HEK293 (cell line): ENCODE measurements around the gene NAV2.

Source experiments
- CTCF ChIA-PET: fragments of 350-600 bp; formaldehyde crosslinking; extraction: SDS; loops from one replicate; lab custom pipeline; 2021; ENCODE audit warnings: antibody characterized with exemption; lab: Yijun Ruan, JAX
- POLR2A ChIA-PET: fragments of 300-600 bp; formaldehyde crosslinking; extraction: SDS; loops from one replicate; lab custom pipeline; 2020; ENCODE audit warnings: antibody characterized with exemption, inconsistent platforms; lab: Yijun Ruan, JAX
- H3K27ac ChIP-seq: fragments of 200-500 bp; sonication (Bioruptor generic); 2 replicates; pipeline ENCODE4 v1.5.1; 2014; ENCODE audit warnings: low read depth, low read length, control low read depth, inconsistent platforms; ENCODE audit errors: extremely low read depth
- H3K36me3 ChIP-seq, 2 experiments: fragments of 200-500 bp in 1 of 2; sonication (Bioruptor generic) in 1 of 2; 1 replicate in 1 of 2; 2 replicates in 1 of 2; pipeline ENCODE4 v1.5.1; 2014 to 2017; ENCODE audit warnings: inconsistent platforms in 2 of 2, low read length in 2 of 2; ENCODE audit not compliant: control insufficient read depth in 2 of 2, insufficient read depth in 1 of 2
- H3K4me1 ChIP-seq: fragments of 200-500 bp; sonication (Bioruptor generic); 2 replicates; pipeline ENCODE4 v1.5.1; 2014; ENCODE audit warnings: mild to moderate bottlenecking, low read length, inconsistent platforms; ENCODE audit not compliant: control insufficient read depth, insufficient read depth
- H3K4me3 ChIP-seq: 2 replicates; pipeline ENCODE4 v1.5.1; 2011; ENCODE audit warnings: low read depth, mild to moderate bottlenecking, control low read depth, low read length, moderate library complexity
- H3K9me3 ChIP-seq: fragments of 200-500 bp; sonication (Bioruptor generic); 2 replicates; pipeline ENCODE4 v1.5.1; 2014; ENCODE audit warnings: low read depth, low read length, inconsistent platforms; ENCODE audit not compliant: control insufficient read depth, insufficient read depth
- AEBP2 ChIP-seq: fragments of 450-650 bp; formaldehyde crosslinking; IDR thresholded peaks from 2 replicates; pipeline ENCODE4 v1.5.1; 2016; ENCODE audit warnings: missing biosample characterization, missing genetic modification characterization, borderline replicate concordance
- GLIS1 ChIP-seq: fragments of 450-650 bp; formaldehyde crosslinking; IDR thresholded peaks from 2 replicates; pipeline ENCODE4 v1.5.1; 2016; ENCODE audit warnings: missing biosample characterization, missing genetic modification characterization
- GLIS2 ChIP-seq: fragments of 450-650 bp; formaldehyde crosslinking; IDR thresholded peaks from 2 replicates; pipeline ENCODE4 v1.5.1; 2016; ENCODE audit warnings: missing biosample characterization, missing genetic modification characterization
- MZF1 ChIP-seq: fragments of 450-650 bp; formaldehyde crosslinking; IDR thresholded peaks from 2 replicates; pipeline ENCODE4 v1.5.1; 2017; ENCODE audit warnings: missing biosample characterization, missing genetic modification characterization, borderline replicate concordance
- OVOL3 ChIP-seq: fragments of 450-650 bp; formaldehyde crosslinking; IDR thresholded peaks from 2 replicates; pipeline ENCODE4 v1.5.1; 2016; ENCODE audit warnings: missing biosample characterization, missing genetic modification characterization
- PRDM6 ChIP-seq: fragments of 450-650 bp; formaldehyde crosslinking; IDR thresholded peaks from 2 replicates; pipeline ENCODE4 v1.5.1; 2017; ENCODE audit warnings: missing biosample characterization, missing genetic modification characterization
- SCRT1 ChIP-seq: fragments of 450-650 bp; formaldehyde crosslinking; IDR thresholded peaks from 2 replicates; pipeline ENCODE4 v1.5.1; 2016; ENCODE audit warnings: missing biosample characterization, missing genetic modification characterization, borderline replicate concordance
- SCRT2 ChIP-seq: fragments of 450-650 bp; formaldehyde crosslinking; IDR thresholded peaks from 2 replicates; pipeline ENCODE4 v1.5.1; 2016; ENCODE audit warnings: missing biosample characterization, missing genetic modification characterization
- ZBTB21 ChIP-seq: fragments of 450-650 bp; formaldehyde crosslinking; IDR thresholded peaks from 2 replicates; pipeline ENCODE4 v1.5.1; 2017; ENCODE audit warnings: missing biosample characterization, missing genetic modification characterization
- ZBTB8A ChIP-seq: fragments of 450-650 bp; formaldehyde crosslinking; IDR thresholded peaks from 2 replicates; pipeline ENCODE4 v1.5.1; 2016; ENCODE audit warnings: missing biosample characterization, missing genetic modification characterization
- ZNF140 ChIP-seq: fragments of 450-650 bp; formaldehyde crosslinking; IDR thresholded peaks from 2 replicates; pipeline ENCODE4 v1.5.1; 2016; ENCODE audit warnings: missing biosample characterization, missing genetic modification characterization
- ZNF214 ChIP-seq: fragments of 450-650 bp; formaldehyde crosslinking; IDR thresholded peaks from 2 replicates; pipeline ENCODE4 v1.5.1; 2017; ENCODE audit warnings: missing biosample characterization, mild to moderate bottlenecking, missing genetic modification characterization, borderline replicate concordance
- ZNF223 ChIP-seq: fragments of 450-650 bp; formaldehyde crosslinking; IDR thresholded peaks from 2 replicates; pipeline ENCODE4 v1.5.1; 2016; ENCODE audit warnings: missing biosample characterization, missing genetic modification characterization
- ZNF302 ChIP-seq: fragments of 450-650 bp; formaldehyde crosslinking; IDR thresholded peaks from 2 replicates; pipeline ENCODE4 v1.5.1; 2016; ENCODE audit warnings: missing biosample characterization, missing genetic modification characterization, low read depth
- ZNF426 ChIP-seq: fragments of 450-650 bp; formaldehyde crosslinking; IDR thresholded peaks from 2 replicates; pipeline ENCODE4 v1.5.1; 2017; ENCODE audit warnings: missing biosample characterization, missing genetic modification characterization, mild to moderate bottlenecking, inconsistent platforms, moderate library complexity
- ZNF473 ChIP-seq: fragments of 450-650 bp; formaldehyde crosslinking; IDR thresholded peaks from 2 replicates; pipeline ENCODE4 v1.5.1; 2017; ENCODE audit warnings: missing biosample characterization, missing genetic modification characterization
- ZNF510 ChIP-seq: fragments of 450-650 bp; formaldehyde crosslinking; IDR thresholded peaks from 2 replicates; pipeline ENCODE4 v1.5.1; 2018; ENCODE audit warnings: mild to moderate bottlenecking, missing genetic modification characterization, missing biosample characterization; ENCODE audit not compliant: insufficient replicate concordance
- ZNF514 ChIP-seq: fragments of 450-650 bp; formaldehyde crosslinking; IDR thresholded peaks from 2 replicates; pipeline ENCODE4 v1.5.1; 2016; ENCODE audit warnings: missing biosample characterization, missing genetic modification characterization
- ZNF548 ChIP-seq: fragments of 450-650 bp; formaldehyde crosslinking; IDR thresholded peaks from 2 replicates; pipeline ENCODE4 v1.5.1; 2016; ENCODE audit warnings: missing biosample characterization, missing genetic modification characterization
- ZNF639 ChIP-seq: fragments of 450-650 bp; formaldehyde crosslinking; IDR thresholded peaks from 2 replicates; pipeline ENCODE4 v1.5.1; 2016; ENCODE audit warnings: missing biosample characterization, missing genetic modification characterization
- ZNF777 ChIP-seq: fragments of 450-650 bp; formaldehyde crosslinking; IDR thresholded peaks from 2 replicates; pipeline ENCODE4 v1.5.1; 2017; ENCODE audit warnings: missing biosample characterization, missing genetic modification characterization, borderline replicate concordance
- ZNF792 ChIP-seq: fragments of 450-650 bp; formaldehyde crosslinking; IDR thresholded peaks from 2 replicates; pipeline ENCODE4 v1.5.1; 2016; ENCODE audit warnings: missing biosample characterization, missing genetic modification characterization
- ZNF830 ChIP-seq: fragments of 450-650 bp; IDR thresholded peaks from 2 replicates; pipeline ENCODE4 v1.5.0; 2018; ENCODE audit warnings: missing biosample characterization, missing genetic modification characterization, low read depth, mild to moderate bottlenecking, moderate library complexity
- ZNF837 ChIP-seq: fragments of 450-650 bp; formaldehyde crosslinking; IDR thresholded peaks from 2 replicates; pipeline ENCODE4 v1.5.1; 2016; ENCODE audit warnings: missing biosample characterization, missing genetic modification characterization
- ZSCAN23 ChIP-seq: fragments of 450-650 bp; formaldehyde crosslinking; IDR thresholded peaks from 2 replicates; pipeline ENCODE4 v1.5.1; 2016; ENCODE audit warnings: missing biosample characterization, missing genetic modification characterization
- ZSCAN30 ChIP-seq: fragments of 450-650 bp; IDR thresholded peaks from 2 replicates; pipeline ENCODE4 v1.5.1; 2018; ENCODE audit warnings: missing biosample characterization, mild to moderate bottlenecking, missing genetic modification characterization, moderate library complexity
- ZSCAN4 ChIP-seq: fragments of 450-650 bp; formaldehyde crosslinking; IDR thresholded peaks from 2 replicates; pipeline ENCODE4 v1.5.1; 2017; ENCODE audit warnings: missing biosample characterization, missing genetic modification characterization

The NAV2 gene

GRCh38 chr11:19747634-19748033, 35.0 kb downstream of the NAV2 start:
- ChIA-PET CTCF (interaction anchor here (0.5 to 0.9 kb wide), 4 partner anchors 61 to 1216 kb away, joined by 3 to 4 read pairs (median 3); no protein-coding TSS in a partner anchor), POLR2A (no interaction called here)
- Histone ChIP-seq H3K4me1 (no peaks in the 10 kb centered on the region), H3K9me3 (no peaks in the 10 kb centered on the region), H3K4me3 (no peak overlapping the region), H3K36me3 (no peaks in the 10 kb centered on the region), H3K27ac (no peak overlapping the region)
- TF ChIP-seq ZNF426 (no peak), ZNF510 (tag by site-specific recombination) (no peak), GLIS2 (tag by site-specific recombination) (no peak), ZNF639 (tag by site-specific recombination) (no peak), ZNF777 (tag by site-specific recombination) (no peak), ZNF214 (tag by site-specific recombination) (no peak), ZNF548 (tag by site-specific recombination) (no peak), ZNF830 (tag by site-specific recombination) (no peak), PRDM6 (tag by site-specific recombination) (no peak), ZNF837 (tag by site-specific recombination) (no peak), ZBTB8A (tag by site-specific recombination) (no peak), ZSCAN30 (tag by site-specific recombination) (no peak), MZF1 (tag by site-specific recombination) (no peak), ZBTB21 (no peak), ZNF792 (tag by site-specific recombination) (no peak), SCRT1 (no peak), ZNF302 (no peak)

GRCh38 chr11:19751055-19751454, 38.4 kb downstream of the NAV2 start:
- no peaks in the 10 kb centered on the region for H3K9me3 ChIP-seq
- no peak for TF ChIP-seq ZSCAN4
- TF ChIP-seq GLIS1 (tag by site-specific recombination): no peak
- no peak for TF ChIP-seq OVOL3 (tag by site-specific recombination)
- TF ChIP-seq ZSCAN23 (tag by site-specific recombination): no peak
- TF ChIP-seq SCRT2 (tag by site-specific recombination): no peak
- no peak for TF ChIP-seq ZNF426
- TF ChIP-seq ZNF514: no peak
- no peak for TF ChIP-seq AEBP2
- TF ChIP-seq ZNF223 (tag by site-specific recombination): no peak
- no peak for TF ChIP-seq ZNF473 (tag by site-specific recombination)
- TF ChIP-seq ZNF837 (tag by site-specific recombination): no peak
- TF ChIP-seq ZNF140: no peak
- TF ChIP-seq, all 188 proteins: peak for 0
- CTCF ChIA-PET: interaction anchor here (0.8 to 1.5 kb wide), 6 partner anchors 8 to 440 kb away, joined by 3 to 5 read pairs (median 4); no protein-coding TSS in a partner anchor
- POLR2A ChIA-PET: no interaction called here
- H3K36me3 ChIP-seq: no peaks in the 10 kb centered on the region
- no peak overlapping the region for H3K4me3 ChIP-seq
- no peak overlapping the region for H3K27ac ChIP-seq
- H3K4me1 ChIP-seq: no peaks in the 10 kb centered on the region
